ENCODE measurements around the gene ANKRD65. TPM values are rescaled to one million over a fixed set of nuclear protein-coding genes. Genes with fewer than 3 reads are reported as not detected.
A peak's percentile ranks its signal among the peaks of the same experiment; 100 is the strongest.
"Not testable (repeated sequence)": the region's sequence is repeated elsewhere in the genome, so short reads cannot be mapped to it uniquely, and the experiment has no call there.

The ANKRD65 gene
- polyA plus RNA-seq, 1 donor (not counting 4 experiments of a cell fraction or from before 2014, with no cell fraction given) = 4.6 TPM

GRCh38 chr1:1406101-1406820 lies 14.8 kb downstream of the ANKRD65 start:
- peaks cover 63% of the 10 kb centered on the region for H3K79me2 ChIP-seq (ENCODE audit: control insufficient read depth, insufficient read depth, low read length)
- no peaks in the 10 kb centered on the region for H3K27me3 ChIP-seq (ENCODE audit: control insufficient read depth, extremely low read depth, insufficient read depth, low read length)
- H2AFZ ChIP-seq (ENCODE audit: control insufficient read depth, low read length) = no peak overlapping the region
- peak overlapping the region; percentile 70 to 90 (median 86) for H3K4me3 ChIP-seq (ENCODE audit: control insufficient read depth in 2 of 3, extremely low read depth in 1 of 3, insufficient read depth in 2 of 3, low read depth in 1 of 3, low read length in 3 of 3)
- FAIRE-seq (no peak), DNase-seq (ENCODE audit: low read depth, low spot score) (no peak)
- peaks cover 32% of the 10 kb centered on the region for H3K4me1 ChIP-seq (ENCODE audit: control insufficient read depth, extremely low read depth, insufficient read depth, low read length)
- H3K9me3 ChIP-seq (ENCODE audit: control insufficient read depth, low read depth, low read length) = no peaks in the 10 kb centered on the region
- H3K27ac ChIP-seq (ENCODE audit: control insufficient read depth, insufficient read depth, low read length) = peak overlapping the region; percentile 76
- peaks cover 11% of the 10 kb centered on the region for H4K20me1 ChIP-seq (ENCODE audit: control insufficient read depth, extremely low read depth, insufficient read depth, low read length)
- peaks cover 20 to 33% of the 10 kb centered on the region in 2 experiments for H3K36me3 ChIP-seq (ENCODE audit: control insufficient read depth in 2 of 2, extremely low read depth in 1 of 2, insufficient read depth in 2 of 2, low read length in 2 of 2)
- dilution Hi-C loops (cut with MboI; ENCODE audit: extremely low pct_ligation_motif_present, low sequenced_read_pairs) = no loop called here
- peak overlapping the region; percentile 91 for H3K9ac ChIP-seq (ENCODE audit: control insufficient read depth, extremely low read depth, insufficient read depth, low read length)
- TF ChIP-seq EZH2 (IDR thresholded peaks at IDR 0.05; ENCODE audit: low read length) (no peak), CTCF (optimal IDR thresholded peaks at IDR 0.05 in 1 of 3, IDR thresholded peaks at IDR 0.05 in 1 of 3, conservative IDR thresholded peaks at IDR 0.05 in 1 of 3; ENCODE audit: extremely low read depth in 1 of 3, insufficient read depth in 2 of 3, low read length in 3 of 3) (no peak)
- H3K9me1 ChIP-seq (ENCODE audit: control insufficient read depth, extremely low read depth, insufficient read depth, low read length) = no peaks in the 10 kb centered on the region
- H3K4me2 ChIP-seq (ENCODE audit: control insufficient read depth, extremely low read depth, insufficient read depth, low read depth, low read length) = peak overlapping the region; percentile 87

GRCh38 chr1:1403653-1404052 lies 17.4 kb downstream of the ANKRD65 start:
- H3K27me3 ChIP-seq (ENCODE audit: control insufficient read depth, extremely low read depth, insufficient read depth, low read length) = no peaks in the 10 kb centered on the region
- DNase-seq (ENCODE audit: low read depth, low spot score) (no peak), FAIRE-seq (no peak)
- no peak for TF ChIP-seq CTCF (optimal IDR thresholded peaks at IDR 0.05 in 1 of 3, IDR thresholded peaks at IDR 0.05 in 1 of 3, conservative IDR thresholded peaks at IDR 0.05 in 1 of 3; ENCODE audit: extremely low read depth in 1 of 3, insufficient read depth in 2 of 3, low read length in 3 of 3)
- TF ChIP-seq EZH2 (IDR thresholded peaks at IDR 0.05; ENCODE audit: low read length) = no peak
- H2AFZ ChIP-seq (ENCODE audit: control insufficient read depth, low read length) = no peak overlapping the region
- H3K36me3 ChIP-seq (ENCODE audit: control insufficient read depth in 2 of 2, extremely low read depth in 1 of 2, insufficient read depth in 2 of 2, low read length in 2 of 2) = peaks cover 26 to 41% of the 10 kb centered on the region in 2 experiments
- H3K4me1 ChIP-seq (ENCODE audit: control insufficient read depth, extremely low read depth, insufficient read depth, low read length) = peaks cover 43% of the 10 kb centered on the region
- H3K9me3 ChIP-seq (ENCODE audit: control insufficient read depth, low read depth, low read length) = no peaks in the 10 kb centered on the region
- H3K79me2 ChIP-seq (ENCODE audit: control insufficient read depth, insufficient read depth, low read length) = peaks cover 75% of the 10 kb centered on the region
- no peak overlapping the region for H3K4me2 ChIP-seq (ENCODE audit: control insufficient read depth, extremely low read depth, insufficient read depth, low read depth, low read length)
- no peak overlapping the region for H3K9ac ChIP-seq (ENCODE audit: control insufficient read depth, extremely low read depth, insufficient read depth, low read length)
- no peak overlapping the region for H3K27ac ChIP-seq (ENCODE audit: control insufficient read depth, insufficient read depth, low read length)
- peaks cover 12% of the 10 kb centered on the region for H4K20me1 ChIP-seq (ENCODE audit: control insufficient read depth, extremely low read depth, insufficient read depth, low read length)
- dilution Hi-C loops (cut with MboI; ENCODE audit: extremely low pct_ligation_motif_present, low sequenced_read_pairs) = no loop called here
- no peaks in the 10 kb centered on the region for H3K9me1 ChIP-seq (ENCODE audit: control insufficient read depth, extremely low read depth, insufficient read depth, low read length)
- H3K4me3 ChIP-seq (ENCODE audit: control insufficient read depth in 2 of 3, extremely low read depth in 1 of 3, insufficient read depth in 2 of 3, low read depth in 1 of 3, low read length in 3 of 3) = no peak overlapping the region

- H3K27me3 ChIP-seq (ENCODE audit: control insufficient read depth, extremely low read depth, insufficient read depth, low read length) = not testable (repeated sequence)
Observed at GRCh38 chr1:1402901-1403392, 18.1 kb downstream of the ANKRD65 start.

More at GRCh38 chr1:1402901-1403392, 18.1 kb downstream of the ANKRD65 start:
- H3K4me3 ChIP-seq (ENCODE audit: control insufficient read depth in 2 of 3, extremely low read depth in 1 of 3, insufficient read depth in 2 of 3, low read depth in 1 of 3, low read length in 3 of 3); H3K9me3 ChIP-seq (ENCODE audit: control insufficient read depth, low read depth, low read length); H3K9ac ChIP-seq (ENCODE audit: control insufficient read depth, extremely low read depth, insufficient read depth, low read length); H4K20me1 ChIP-seq (ENCODE audit: control insufficient read depth, extremely low read depth, insufficient read depth, low read length); H2AFZ ChIP-seq (ENCODE audit: control insufficient read depth, low read length); dilution Hi-C loops (cut with MboI; ENCODE audit: extremely low pct_ligation_motif_present, low sequenced_read_pairs); H3K9me1 ChIP-seq (ENCODE audit: control insufficient read depth, extremely low read depth, insufficient read depth, low read length); H3K27ac ChIP-seq (ENCODE audit: control insufficient read depth, insufficient read depth, low read length); FAIRE-seq; DNase-seq (ENCODE audit: low read depth, low spot score); H3K4me2 ChIP-seq (ENCODE audit: control insufficient read depth, extremely low read depth, insufficient read depth, low read depth, low read length): not testable (repeated sequence)
- peaks cover 75% of the 10 kb centered on the region for H3K79me2 ChIP-seq (ENCODE audit: control insufficient read depth, insufficient read depth, low read length)
- peaks cover 40% of the 10 kb centered on the region for H3K4me1 ChIP-seq (ENCODE audit: control insufficient read depth, extremely low read depth, insufficient read depth, low read length)
- peaks cover 29 to 38% of the 10 kb centered on the region in 2 experiments for H3K36me3 ChIP-seq (ENCODE audit: control insufficient read depth in 2 of 2, extremely low read depth in 1 of 2, insufficient read depth in 2 of 2, low read length in 2 of 2)
